ENCODE results near the gene PRPF19. TPM values are rescaled to one million over a fixed set of nuclear protein-coding genes. Genes with fewer than 3 reads are reported as not detected.

PRPF19 gene
- total and polyA plus RNA-seq, 2 of the 13 experiments (the other 11 are each of a cell fraction or from before 2014, with no cell fraction given), result 27.4 to 91.1 TPM

GRCh38 chr11:60855726-60856633 is 50.4 kb downstream of the PRPF19 start, which contains the start of gene PTGDR2 (continued):
- TF ChIP-seq ZUFSP (CRISPR knock-in tag; IDR thresholded peaks at IDR 0.05; ENCODE audit: borderline replicate concordance) (no peak), HNF4A (CRISPR knock-in tag; IDR thresholded peaks at IDR 0.05) (peak; percentile 77), CENPX (CRISPR knock-in tag; IDR thresholded peaks at IDR 0.05) (no peak), TRIM24 (CRISPR knock-in tag; IDR thresholded peaks at IDR 0.05) (peak; percentile 58; the same call in 1 of the 2 replicates), HOXA5 (CRISPR knock-in tag; IDR thresholded peaks at IDR 0.05) (peak; percentile 80), NCOR1 (IDR thresholded peaks at IDR 0.05; ENCODE audit: borderline replicate concordance, low read length) (peak; percentile 64), MAX (IDR thresholded peaks at IDR 0.05) (0 out of 2 replicates have a peak, but pooled peaks have one; percentile 32), ARNT (IDR thresholded peaks at IDR 0.05) (no peak), HNF4G (IDR thresholded peaks at IDR 0.05; ENCODE audit: borderline replicate concordance, low read depth, low read length) (no peak), HNF4G (CRISPR knock-in tag; IDR thresholded peaks at IDR 0.05; ENCODE audit: borderline replicate concordance, low read depth) (0 out of 2 replicates have a peak, but pooled peaks have one; percentile 26), PPARG (CRISPR knock-in tag; conservative IDR thresholded peaks at IDR 0.05) (peak; percentile 68), BRF2 (CRISPR knock-in tag; IDR thresholded peaks at IDR 0.05) (no peak), ZNF547 (CRISPR knock-in tag; IDR thresholded peaks at IDR 0.05) (peak; percentile 12; the same call in 1 of the 2 replicates), MTA1 (CRISPR knock-in tag; IDR thresholded peaks at IDR 0.05; ENCODE audit: borderline replicate concordance) (peak; percentile 78; the same call in 1 of the 2 replicates), MIER3 (CRISPR knock-in tag; IDR thresholded peaks at IDR 0.05; ENCODE audit: borderline replicate concordance) (peak; percentile 41; the same call in 1 of the 2 replicates), CEBPG (CRISPR knock-in tag; IDR thresholded peaks at IDR 0.05) (peak; percentile 62), ZNF143 (CRISPR knock-in tag; IDR thresholded peaks at IDR 0.05) (peak; percentile 41; the same call in 1 of the 2 replicates), MED1 (CRISPR knock-in tag; IDR thresholded peaks at IDR 0.05) (peak; percentile 19; the same call in 1 of the 2 replicates), RARA (CRISPR knock-in tag; IDR thresholded peaks at IDR 0.05) (0 out of 2 replicates have a peak, but pooled peaks have one; percentile 40), ZSCAN31 (CRISPR knock-in tag; IDR thresholded peaks at IDR 0.05; ENCODE audit: low read depth) (0 out of 2 replicates have a peak, but pooled peaks have one; percentile 21), AHDC1 (CRISPR knock-in tag; IDR thresholded peaks at IDR 0.05; ENCODE audit: borderline replicate concordance) (no peak), ZNF232 (CRISPR knock-in tag; IDR thresholded peaks at IDR 0.05; ENCODE audit: borderline replicate concordance) (peak; percentile 19; the same call in 1 of the 2 replicates)

Measured in HepG2 (cell line).